Activated CD4-positive, alpha-beta T cell treated with anti-CD3 and anti-CD28 coated beads, Interleukin-2, amount 50 U/mL, for 24 hours (primary cell): ENCODE data around the gene SRBD1.
A peak's percentile ranks its signal among the peaks of the same experiment; 100 is the strongest.

Source experiments
- DNase-seq, 2 donors: peaks; one replicate each; pipeline ENCODE4 v3.0.0-alpha.2; 2020; ENCODE audit warnings: low read depth in 1 of 2, low spot score in 1 of 2

SRBD1 gene

DNA sequence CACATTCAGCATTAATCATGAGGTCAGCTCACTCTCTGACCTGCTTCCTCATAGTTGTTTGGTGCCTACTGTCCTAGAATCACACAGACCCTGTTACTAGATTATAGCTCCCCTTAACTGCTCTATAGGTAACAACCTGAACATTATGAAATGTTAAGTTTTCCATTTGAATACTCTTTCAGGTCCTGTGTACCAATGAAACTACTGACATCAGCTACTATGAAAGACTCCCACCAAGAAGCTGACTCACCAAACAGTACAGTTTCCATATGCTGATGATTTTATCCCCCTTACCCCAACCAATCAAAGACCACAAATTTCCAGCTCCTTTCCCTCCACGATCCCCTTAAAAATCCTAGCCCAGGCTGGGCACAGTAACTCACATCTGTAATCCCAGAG is 56.3 kb downstream of the SRBD1 start:
- DNase-seq, result no peak

DNA sequence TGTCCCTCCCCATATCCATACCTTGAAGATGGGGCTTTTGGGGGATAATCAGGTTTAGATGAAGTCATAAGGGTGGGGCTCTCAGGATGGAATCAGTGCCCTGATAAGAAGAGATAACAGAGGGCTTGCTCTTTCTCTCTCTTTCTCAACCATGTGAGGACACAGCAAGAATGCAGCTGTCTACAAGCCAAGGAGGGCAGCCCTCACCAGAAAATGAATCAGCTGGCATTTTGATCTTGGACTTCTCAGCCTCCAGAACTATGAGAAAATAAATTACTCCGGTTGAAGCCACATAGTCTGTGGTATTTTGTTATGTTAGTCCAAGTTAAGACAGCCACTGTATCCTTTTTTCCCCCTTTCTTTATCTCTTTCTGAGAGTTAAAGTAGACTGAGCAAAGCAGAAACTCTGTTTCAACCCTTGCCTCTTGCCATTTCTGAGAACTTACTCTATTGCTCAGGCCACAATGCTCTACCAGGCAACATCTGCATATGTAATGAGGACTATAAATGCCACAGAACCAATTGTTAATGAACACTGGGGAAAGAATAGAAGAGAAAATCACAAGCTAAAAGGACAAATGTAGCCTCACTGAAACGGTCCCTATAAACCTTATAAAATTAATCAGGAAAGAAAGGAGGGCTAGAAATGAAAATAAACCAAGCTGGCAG is 56.9 kb downstream of the SRBD1 start:
- no peak for DNase-seq

DNA sequence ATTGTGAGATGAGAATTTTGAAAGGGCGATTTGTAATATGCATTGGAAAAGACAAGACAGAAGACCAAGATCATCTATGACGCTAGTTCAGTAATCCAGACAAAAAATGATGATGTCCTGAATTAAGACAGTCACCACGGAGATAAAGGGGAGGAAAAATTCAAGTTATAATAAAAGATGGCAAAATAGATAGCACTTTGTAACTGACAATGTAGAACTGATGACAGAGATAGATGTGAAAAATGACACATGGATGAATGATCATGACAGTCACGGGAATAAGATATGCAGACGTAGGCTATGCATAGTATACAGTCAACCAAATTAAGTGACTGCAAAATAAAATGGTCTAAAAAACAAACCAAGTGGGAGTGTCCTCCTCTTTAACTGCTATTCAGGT is 59.2 kb downstream of the SRBD1 start:
- DNase-seq, result no peak

DNA sequence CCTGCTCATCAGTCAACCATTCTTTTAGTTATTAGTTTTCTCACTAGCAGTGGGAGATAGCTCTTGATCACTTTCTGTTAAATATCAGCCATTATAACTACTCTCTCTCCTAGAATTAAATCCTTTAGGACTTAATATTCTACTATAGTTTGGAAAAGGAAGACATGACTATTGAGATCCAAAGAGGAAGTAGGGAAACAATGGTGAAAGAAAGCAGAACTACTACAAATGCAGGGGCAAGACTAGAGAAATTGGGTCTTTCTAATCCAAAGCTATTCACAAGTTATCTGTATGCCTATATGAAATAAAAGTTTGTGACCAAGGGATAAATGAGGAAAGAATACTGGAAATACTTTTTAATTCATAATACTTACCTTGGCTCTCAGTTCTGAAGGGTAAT is 65.1 kb downstream of the SRBD1 start:
- no peak for DNase-seq

DNA sequence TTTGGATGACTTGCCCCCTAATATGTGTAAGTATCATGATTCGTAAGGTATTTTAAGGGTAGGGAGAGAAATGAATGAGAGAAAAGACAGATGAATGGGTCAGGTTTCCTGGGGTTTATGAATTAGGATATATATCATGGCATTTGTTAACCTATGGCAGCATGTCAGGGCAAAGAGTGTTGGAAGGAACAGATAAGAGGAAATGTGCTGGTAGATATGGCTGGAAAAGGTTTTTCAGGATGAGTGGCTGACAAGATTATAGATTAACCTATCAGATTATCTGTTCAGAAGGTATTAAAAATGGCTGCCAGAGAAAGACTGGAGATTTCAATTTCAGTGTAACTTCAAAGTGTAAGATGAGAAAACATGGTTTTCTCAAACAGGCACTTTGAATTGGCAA is 67.8 kb downstream of the SRBD1 start:
- DNase-seq, result no peak

GRCh38 chr2:45542013-45542412 is 69.1 kb downstream of the SRBD1 start:
- DNase-seq, result no peak

GRCh38 chr2:45541450-45541849 is 69.6 kb downstream of the SRBD1 start:
- DNase-seq, result no peak

GRCh38 chr2:45540942-45541341 is 70.1 kb downstream of the SRBD1 start:
- DNase-seq, result no peak

GRCh38 chr2:45533771-45534170 is 77.3 kb downstream of the SRBD1 start:
- no peak for DNase-seq

DNA sequence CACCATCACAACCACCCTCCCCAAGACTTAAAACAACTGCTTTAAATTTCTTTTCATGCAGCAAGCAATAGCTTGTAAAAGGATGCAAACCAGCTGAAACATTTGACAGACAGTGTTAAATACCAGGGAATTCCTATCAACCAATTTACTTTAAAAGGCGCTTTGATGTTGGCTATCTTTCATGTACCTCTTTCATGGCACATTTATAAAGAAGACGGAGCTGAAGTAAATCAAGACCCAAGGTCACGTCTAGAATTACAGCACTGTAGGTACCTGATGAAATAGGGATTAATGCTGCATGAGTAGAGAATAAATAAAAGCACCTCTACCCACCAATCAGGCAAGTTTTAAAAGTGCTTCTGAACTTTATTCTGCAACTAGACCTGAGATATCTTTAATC is 78.9 kb downstream of the SRBD1 start:
- no peak for DNase-seq

GRCh38 chr2:45524016-45524415 is 87.1 kb downstream of the SRBD1 start:
- no peak for DNase-seq

DNA sequence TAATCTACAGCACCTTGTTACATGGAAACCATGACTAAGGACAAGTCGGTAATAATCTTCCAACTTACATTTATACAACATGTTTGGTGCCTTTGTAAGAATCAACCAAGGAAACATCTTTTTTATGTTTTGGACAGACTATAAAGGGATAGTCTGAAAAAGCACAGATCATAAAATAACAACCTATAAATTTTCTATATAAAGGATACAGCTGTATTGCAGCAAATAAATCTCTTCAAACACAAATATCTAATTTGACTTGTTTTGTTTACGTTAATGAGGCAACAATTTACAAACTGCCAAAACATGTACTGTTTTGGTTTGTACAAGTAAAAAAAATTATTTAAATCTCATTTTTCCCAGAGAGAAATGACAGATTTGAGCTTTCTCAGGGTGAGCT is 92.5 kb downstream of the SRBD1 start:
- no peak for DNase-seq

DNA sequence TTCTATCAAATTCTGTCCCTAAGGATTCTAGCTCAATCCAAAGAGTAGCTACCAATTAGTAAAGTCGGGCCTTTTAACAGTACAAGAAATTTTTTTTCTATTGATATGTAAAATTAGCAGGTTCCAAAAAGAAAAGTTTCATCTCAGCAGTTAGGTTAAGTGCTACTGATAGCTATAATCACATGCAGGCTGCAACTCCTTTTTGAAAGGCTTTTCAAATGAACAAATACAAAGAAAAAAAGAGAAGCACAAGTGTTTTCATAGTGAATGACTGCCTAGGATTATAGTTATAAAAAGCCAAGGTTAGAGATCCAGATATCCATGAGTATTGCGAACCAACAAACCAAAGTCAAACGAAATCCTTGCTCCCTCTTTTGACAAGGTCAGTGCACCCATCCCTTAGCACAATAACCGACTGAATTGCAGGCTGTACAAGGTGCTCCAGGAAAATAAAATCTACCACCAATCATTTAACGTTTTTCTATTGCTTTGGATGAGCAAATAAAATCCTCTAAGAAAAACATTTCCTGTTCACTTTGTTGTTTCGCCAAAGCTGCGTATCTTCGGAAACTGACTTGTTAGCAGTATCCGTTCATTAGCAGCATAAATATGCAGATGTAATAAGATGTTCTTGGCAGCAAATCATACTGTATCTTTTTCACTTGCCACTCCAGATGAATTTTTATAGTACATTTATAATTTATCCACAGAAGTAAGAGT is 100.2 kb downstream of the SRBD1 start:
- DNase-seq, result no peak

DNA sequence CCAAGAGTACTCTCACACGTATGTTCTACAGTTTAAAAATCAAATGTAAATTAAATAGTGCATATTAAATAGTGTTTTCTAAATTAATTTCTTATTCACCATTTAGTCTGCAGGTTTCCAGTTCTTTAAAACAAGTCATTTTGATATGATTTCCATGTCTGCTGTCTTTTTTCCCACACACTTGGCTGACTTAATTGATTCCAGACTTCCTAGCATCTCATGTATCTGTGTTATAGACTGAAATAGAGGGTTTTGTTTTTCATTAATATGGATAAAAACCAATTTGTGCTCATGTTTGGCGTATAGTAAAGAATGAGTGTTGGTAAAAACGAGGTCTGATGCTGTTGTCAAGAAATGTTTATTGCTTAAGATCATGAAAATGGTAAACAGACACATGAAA is 104.3 kb downstream of the SRBD1 start:
- no peak for DNase-seq

- no peak for DNase-seq
Observed at GRCh38 chr2:45505138-45505537, 105.9 kb downstream of the SRBD1 start.

DNA sequence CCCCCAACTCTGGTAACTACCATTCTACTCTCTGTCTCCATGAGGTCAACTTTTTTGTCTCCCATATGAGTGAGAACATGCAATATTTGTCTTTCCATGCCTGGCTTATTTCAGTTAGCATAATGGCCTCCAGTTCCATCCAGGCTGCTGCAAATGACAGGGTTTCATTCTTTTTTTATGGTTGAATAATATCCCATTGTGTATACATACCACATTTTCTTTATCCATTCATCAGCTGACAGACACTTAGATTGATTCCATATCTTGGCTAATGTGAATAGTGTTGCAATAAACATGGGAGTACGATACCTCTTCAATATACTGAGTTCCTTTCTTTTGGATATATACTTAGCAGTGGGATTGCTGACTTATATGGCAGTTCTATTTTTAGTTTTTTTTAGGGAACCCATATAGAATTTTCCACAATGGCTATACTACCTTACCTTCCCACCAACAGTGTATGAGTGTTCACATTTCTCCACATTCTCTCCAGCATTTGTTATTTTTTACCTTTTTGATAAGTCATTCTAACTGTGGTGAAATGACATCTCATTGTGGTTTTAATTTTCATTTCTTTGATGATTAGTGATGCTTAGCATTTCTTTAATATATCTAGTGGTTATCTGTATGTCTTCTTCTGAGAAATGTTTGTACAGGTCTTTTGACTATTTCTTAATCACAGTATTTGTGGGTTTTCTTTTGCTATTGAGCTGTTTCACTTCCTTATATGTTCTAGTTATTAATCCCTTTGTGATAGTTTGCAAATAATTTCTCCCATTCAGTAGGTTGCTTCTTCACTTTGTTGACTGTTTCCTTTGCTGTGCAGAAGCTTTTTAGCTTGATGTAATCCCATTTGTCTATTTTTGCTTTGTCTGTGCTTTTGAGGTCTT is 112.2 kb downstream of the SRBD1 start:
- DNase-seq, result no peak

GRCh38 chr2:45497355-45497754 is 113.7 kb downstream of the SRBD1 start:
- DNase-seq, result peak in 1 of 2 donors; percentile 30

DNA sequence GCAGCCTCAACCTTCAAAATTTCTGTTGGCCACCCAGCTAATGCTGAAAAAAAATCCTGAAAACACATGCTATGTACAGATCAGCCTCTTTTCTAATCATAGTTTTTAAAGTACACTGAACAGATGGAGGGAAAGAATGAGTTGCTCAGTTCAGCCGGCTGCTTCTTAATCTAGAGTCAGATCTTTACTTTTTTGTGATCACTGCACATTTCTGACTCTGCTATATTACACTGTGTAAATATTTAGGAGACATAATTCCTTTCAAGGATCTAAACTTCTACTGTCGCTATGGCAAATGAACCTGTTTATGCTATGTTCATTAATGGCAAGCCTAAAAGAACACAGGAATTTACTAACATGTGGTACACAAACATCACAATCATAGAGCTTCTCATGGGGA is 114.2 kb downstream of the SRBD1 start:
- no peak for DNase-seq

GRCh38 chr2:45494978-45495293 is 116.1 kb downstream of the SRBD1 start:
- no peak for DNase-seq

DNA sequence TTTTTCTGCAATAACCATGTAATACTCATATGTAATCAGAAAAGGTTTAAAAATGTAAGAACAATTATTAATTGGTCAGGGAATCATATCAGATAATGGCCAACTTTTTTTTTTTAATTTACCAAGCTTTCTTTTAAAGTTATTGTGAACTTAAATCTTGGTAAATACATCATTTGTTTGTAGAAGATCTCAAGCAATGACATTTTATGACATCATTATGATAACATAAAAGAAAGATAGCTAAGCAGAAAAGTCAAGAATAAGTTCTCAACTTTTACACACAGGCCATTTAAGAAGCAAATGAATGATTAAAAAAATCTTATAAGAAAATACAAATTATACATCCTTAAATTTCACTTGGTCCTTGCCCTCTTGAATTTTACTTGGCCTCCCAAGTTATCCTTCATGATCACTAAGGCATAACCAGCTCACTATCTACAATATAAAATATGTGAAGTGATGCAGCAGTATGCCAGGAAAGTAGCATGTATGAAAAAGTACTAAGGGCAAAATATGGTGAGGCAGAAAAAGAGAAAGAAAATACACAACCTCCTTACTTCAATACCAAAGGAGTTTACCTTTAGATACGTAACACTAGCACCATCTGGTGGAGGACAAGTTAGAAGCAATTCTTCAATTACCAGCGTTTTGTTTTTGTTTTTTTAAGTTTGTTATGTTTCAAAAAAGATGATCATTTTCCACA is 116.6 kb downstream of the SRBD1 start:
- DNase-seq, result peak in 1 of 2 donors; percentile 23

DNA sequence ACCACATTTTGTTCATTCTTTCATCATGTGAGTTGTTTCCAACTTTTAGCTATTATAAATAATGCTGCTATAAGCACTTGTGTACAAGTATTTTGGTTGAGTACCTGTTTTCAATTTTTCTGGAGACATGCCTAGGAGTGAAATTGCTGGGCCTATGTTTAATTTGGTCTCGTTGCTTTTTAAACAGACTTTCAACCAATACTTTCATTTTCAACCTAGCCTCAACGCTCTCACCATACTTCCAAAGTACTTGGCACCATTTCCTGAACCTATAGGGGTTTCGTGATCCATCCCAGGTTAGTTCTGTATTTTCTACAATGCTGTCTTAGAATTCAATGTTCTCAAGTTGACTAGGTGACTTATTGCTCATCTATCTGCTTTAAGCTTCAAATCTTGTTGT is 126.1 kb downstream of the SRBD1 start:
- no peak for DNase-seq

DNA sequence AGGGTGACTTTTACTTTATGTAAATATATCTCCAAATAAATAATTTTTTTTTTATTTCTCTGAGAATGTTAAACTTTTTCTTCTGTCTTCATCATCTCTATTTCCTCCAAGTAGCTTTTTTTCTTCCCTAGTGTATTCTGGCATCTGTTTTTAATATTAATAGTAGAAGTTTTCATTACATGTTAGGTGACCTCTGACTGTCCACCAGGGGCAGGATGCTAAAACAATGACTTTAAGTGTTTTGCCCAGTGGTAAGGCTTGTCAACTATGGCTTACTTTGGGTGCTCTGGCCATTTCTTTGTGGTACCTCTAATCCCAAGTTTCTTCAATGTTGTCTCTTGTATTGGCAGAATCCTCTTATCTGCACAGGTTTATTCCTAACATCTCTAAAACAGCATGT is 127.1 kb downstream of the SRBD1 start:
- no peak for DNase-seq
